T-helper 2 cell treated with Interferon-gamma antibody and Interleukin-4, amounts not matched to agents 5 μg/mL and 100 μg/mL, for 36 hours (primary cell): ENCODE measurements around the gene SLC35B1.
A peak's percentile ranks its signal among the peaks of the same experiment; 100 is the strongest.

ENCODE experiments used
- DNase-seq: peaks from one replicate; pipeline ENCODE4 v3.0.0; 2021; ENCODE audit warnings: low spot score
- H3K27ac Mint-ChIP-seq: one replicate; pipeline ENCODE4 v1.8.0; 2021; ENCODE audit warnings: mild to moderate bottlenecking, mixed read lengths
- H3K27me3 Mint-ChIP-seq: one replicate; pipeline ENCODE4 v1.8.0; 2021; ENCODE audit warnings: low read depth, mixed read lengths
- H3K36me3 Mint-ChIP-seq: one replicate; pipeline ENCODE4 v1.8.0; 2021; ENCODE audit warnings: low read depth, mixed read lengths
- H3K4me1 Mint-ChIP-seq: one replicate; pipeline ENCODE4 v1.8.0; 2021; ENCODE audit warnings: low read depth, mixed read lengths
- H3K4me3 Mint-ChIP-seq: one replicate; pipeline ENCODE4 v1.8.0; 2022; ENCODE audit warnings: mild to moderate bottlenecking, moderate library complexity, mixed read lengths
- H3K9me3 Mint-ChIP-seq: one replicate; pipeline ENCODE4 v1.8.0; 2021; ENCODE audit warnings: mixed read lengths

The SLC35B1 gene

GRCh38 chr17:49707608-49708514 is at the start of gene SLC35B1:
TSS of gene SLC35B1 (minus strand) at chr17:49707964. CDS start at chr17:49707833, 131 bp downstream.
- Mint-ChIP-seq H3K36me3 (peaks cover 35% of the 10 kb centered on the region), H3K4me1 (peaks cover 28% of the 10 kb centered on the region), H3K27ac (peak within 1 kb of the TSS; percentile 98), H3K4me3 (peak within 1 kb of the TSS; percentile 95), H3K9me3 (no peaks in the 10 kb centered on the region), H3K27me3 (peaks cover 2% of the 10 kb centered on the region)
- peak; percentile 98 for DNase-seq

- H3K4me3 Mint-ChIP-seq = no peak overlapping the region
- H3K4me1 Mint-ChIP-seq = peaks cover 54% of the 10 kb centered on the region
- no peaks in the 10 kb centered on the region for H3K9me3 Mint-ChIP-seq
- peaks cover 42% of the 10 kb centered on the region for H3K36me3 Mint-ChIP-seq
- no peak for DNase-seq
- H3K27ac Mint-ChIP-seq = no peak overlapping the region
- H3K27me3 Mint-ChIP-seq = no peaks in the 10 kb centered on the region
Observed at GRCh38 chr17:49757151-49757777, 49.5 kb upstream of the SLC35B1 start.

GRCh38 chr17:49756323-49757150 is 48.8 kb upstream of the SLC35B1 start:
- H3K27ac Mint-ChIP-seq = no peak overlapping the region
- no peak overlapping the region for H3K4me3 Mint-ChIP-seq
- no peaks in the 10 kb centered on the region for H3K27me3 Mint-ChIP-seq
- DNase-seq = no peak
- peaks cover 49% of the 10 kb centered on the region for H3K4me1 Mint-ChIP-seq
- H3K36me3 Mint-ChIP-seq = peaks cover 42% of the 10 kb centered on the region
- no peaks in the 10 kb centered on the region for H3K9me3 Mint-ChIP-seq

GRCh38 chr17:49755663-49756283 is 48.0 kb upstream of the SLC35B1 start:
- Mint-ChIP-seq H3K4me1 (peaks cover 45% of the 10 kb centered on the region), H3K4me3 (no peak overlapping the region), H3K9me3 (no peaks in the 10 kb centered on the region), H3K27ac (peak overlapping the region; percentile 23), H3K27me3 (no peaks in the 10 kb centered on the region), H3K36me3 (peaks cover 39% of the 10 kb centered on the region)
- no peak for DNase-seq

GRCh38 chr17:49753959-49754391 is 46.2 kb upstream of the SLC35B1 start:
- Mint-ChIP-seq H3K27me3 (no peaks in the 10 kb centered on the region), H3K4me1 (peaks cover 39% of the 10 kb centered on the region), H3K4me3 (no peak overlapping the region), H3K27ac (no peak overlapping the region), H3K9me3 (no peaks in the 10 kb centered on the region), H3K36me3 (peaks cover 34% of the 10 kb centered on the region)
- DNase-seq = no peak

GRCh38 chr17:49752508-49752907 is 44.7 kb upstream of the SLC35B1 start:
- Mint-ChIP-seq H3K4me3 (no peak overlapping the region), H3K9me3 (no peaks in the 10 kb centered on the region), H3K4me1 (peaks cover 49% of the 10 kb centered on the region)

GRCh38 chr17:49749730-49750129 is 42.0 kb upstream of the SLC35B1 start:
- Mint-ChIP-seq H3K36me3 (peaks cover 29% of the 10 kb centered on the region), H3K9me3 (peaks cover 6% of the 10 kb centered on the region), H3K4me3 (peak overlapping the region; percentile 3), H3K4me1 (peaks cover 61% of the 10 kb centered on the region), H3K27ac (peak overlapping the region; percentile 84), H3K27me3 (no peaks in the 10 kb centered on the region)
- DNase-seq = no peak

More at GRCh38 chr17:49752508-49752907, 44.7 kb upstream of the SLC35B1 start:
- no peak overlapping the region for H3K27ac Mint-ChIP-seq
- no peaks in the 10 kb centered on the region for H3K27me3 Mint-ChIP-seq
- H3K36me3 Mint-ChIP-seq = peaks cover 30% of the 10 kb centered on the region
- no peak for DNase-seq

- H3K27ac Mint-ChIP-seq = peak overlapping the region; percentile 84
- peaks cover 6% of the 10 kb centered on the region for H3K9me3 Mint-ChIP-seq
- DNase-seq = peak; percentile 49
- H3K36me3 Mint-ChIP-seq = peaks cover 29% of the 10 kb centered on the region
- peak overlapping the region; percentile 86 for H3K4me3 Mint-ChIP-seq
- peaks cover 62% of the 10 kb centered on the region for H3K4me1 Mint-ChIP-seq
- H3K27me3 Mint-ChIP-seq = no peaks in the 10 kb centered on the region
Observed at GRCh38 chr17:49748791-49749190, 41.0 kb upstream of the SLC35B1 start.

GRCh38 chr17:49748223-49748622 is 40.5 kb upstream of the SLC35B1 start:
- no peak for DNase-seq
- Mint-ChIP-seq H3K27ac (peak overlapping the region; percentile 84), H3K27me3 (no peaks in the 10 kb centered on the region)

GRCh38 chr17:49747632-49748031 is 39.9 kb upstream of the SLC35B1 start:
- peaks cover 35% of the 10 kb centered on the region for H3K36me3 Mint-ChIP-seq
- peak overlapping the region; percentile 84 for H3K27ac Mint-ChIP-seq
- DNase-seq = no peak
- H3K9me3 Mint-ChIP-seq = peaks cover 6% of the 10 kb centered on the region
- H3K27me3 Mint-ChIP-seq = no peaks in the 10 kb centered on the region
- peaks cover 66% of the 10 kb centered on the region for H3K4me1 Mint-ChIP-seq
- peak overlapping the region; percentile 86 for H3K4me3 Mint-ChIP-seq

More at GRCh38 chr17:49748223-49748622, 40.5 kb upstream of the SLC35B1 start:
- Mint-ChIP-seq H3K4me1 (peaks cover 61% of the 10 kb centered on the region), H3K4me3 (peak overlapping the region; percentile 86), H3K36me3 (peaks cover 30% of the 10 kb centered on the region), H3K9me3 (peaks cover 6% of the 10 kb centered on the region)

GRCh38 chr17:49746791-49747490 is 39.2 kb upstream of the SLC35B1 start:
- no peak for DNase-seq
- Mint-ChIP-seq H3K9me3 (peaks cover 6% of the 10 kb centered on the region), H3K36me3 (peaks cover 42% of the 10 kb centered on the region), H3K27ac (peak overlapping the region; percentile 84), H3K27me3 (no peaks in the 10 kb centered on the region), H3K4me3 (peak overlapping the region; percentile 86), H3K4me1 (peaks cover 69% of the 10 kb centered on the region)

GRCh38 chr17:49745175-49746139 is 37.7 kb upstream of the SLC35B1 start:
- peaks cover 83% of the 10 kb centered on the region for H3K4me1 Mint-ChIP-seq
- peak overlapping the region; percentile 84 for H3K27ac Mint-ChIP-seq
- H3K9me3 Mint-ChIP-seq = peaks cover 6% of the 10 kb centered on the region
- DNase-seq = no peak
- peaks cover 50% of the 10 kb centered on the region for H3K36me3 Mint-ChIP-seq
- H3K27me3 Mint-ChIP-seq = no peaks in the 10 kb centered on the region
- H3K4me3 Mint-ChIP-seq = peak overlapping the region; percentile 86
